HG03025 (cell line): Measurements from ENCODE around the gene RNF207.

Source experiments
- ATAC-seq: cut with Tn5 transposase; IDR thresholded peaks from one replicate; pipeline ENCODE4 v1.9.1; 2021; ENCODE audit warnings: mild to moderate bottlenecking, moderate library complexity; ENCODE audit not compliant: unreplicated experiment, low FRiP score

Gene RNF207

DNA sequence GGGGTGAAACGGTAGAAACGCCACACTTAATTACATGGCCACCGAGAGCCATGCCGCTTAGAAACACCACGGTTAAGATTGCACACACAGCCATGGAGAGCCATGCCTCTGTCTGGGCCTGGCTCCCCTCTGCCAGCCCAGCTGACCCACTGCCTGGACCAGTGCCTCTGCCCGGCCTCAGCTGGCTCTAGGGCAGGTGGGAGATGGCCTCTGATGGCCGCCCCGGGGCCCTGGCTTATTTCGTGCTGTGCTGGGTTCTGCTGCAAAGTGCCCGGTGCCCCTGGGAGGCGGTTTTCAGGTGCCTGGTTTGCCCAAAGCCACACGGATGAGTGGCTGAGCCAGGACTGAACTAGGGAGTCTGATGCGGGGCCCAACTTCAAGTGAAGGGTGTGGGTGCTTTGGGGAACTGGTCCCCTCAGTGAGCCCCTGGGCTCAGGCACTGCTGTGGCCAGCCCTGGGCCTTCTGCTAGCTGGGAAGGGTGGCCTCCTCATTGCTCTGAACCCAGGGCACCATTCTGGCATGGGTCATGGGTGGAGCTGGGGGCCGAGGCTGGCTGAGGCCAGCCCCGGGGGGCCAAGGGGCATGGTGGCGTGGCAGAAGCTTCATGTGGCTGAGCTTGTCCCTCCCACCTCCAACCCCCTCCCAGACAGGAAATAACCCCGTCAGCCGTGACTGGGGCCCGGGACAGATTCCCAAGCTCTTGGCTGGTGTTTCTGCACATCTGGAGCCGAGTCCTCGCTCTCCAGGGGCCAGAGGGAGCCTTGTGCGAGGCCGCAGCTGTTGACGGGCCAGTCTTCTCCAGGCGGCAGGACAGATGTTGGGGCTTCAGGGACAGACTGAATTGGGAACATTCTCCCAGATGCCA is 56.9 kb downstream of the RNF207 start:
- ATAC-seq = no peak

DNA sequence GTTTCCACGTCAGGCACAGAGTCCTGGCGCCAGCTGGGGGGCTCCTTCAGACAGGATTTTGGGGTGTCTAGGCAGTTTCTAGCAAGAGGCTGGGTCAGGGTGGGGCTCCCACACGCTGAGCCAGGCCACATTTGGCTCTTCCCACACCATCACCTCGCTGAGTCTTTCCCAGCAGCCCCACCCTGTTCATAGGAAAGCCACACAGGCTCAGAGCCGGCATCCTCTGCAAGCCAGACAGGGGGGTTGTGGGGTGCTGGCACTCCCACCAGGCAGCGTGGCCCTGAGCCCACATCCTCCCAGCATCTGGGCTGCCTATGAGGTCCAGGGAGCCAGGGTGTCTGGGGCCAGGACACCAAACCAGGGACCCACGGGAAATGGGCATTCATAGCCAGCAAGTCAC is 57.8 kb downstream of the RNF207 start:
- no peak for ATAC-seq

DNA sequence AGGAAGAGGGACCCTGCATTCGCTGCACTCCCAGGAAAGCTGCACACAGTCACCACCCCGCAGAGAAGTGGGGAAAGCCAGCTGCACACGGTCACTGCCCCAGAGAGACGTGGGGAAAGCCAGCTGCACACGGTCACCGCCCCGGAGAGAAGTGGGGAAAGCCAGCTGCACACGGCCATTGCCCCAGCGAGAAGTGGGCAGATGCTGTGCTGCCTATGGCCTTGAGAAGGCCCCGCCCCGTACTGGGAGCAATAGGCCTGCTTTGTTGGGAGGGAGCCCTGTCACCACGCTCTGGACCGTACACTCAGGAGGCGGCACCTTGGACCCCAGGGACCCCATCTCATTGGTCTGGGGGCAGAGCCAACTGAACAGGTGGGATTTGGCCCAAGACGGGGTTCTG is 59.2 kb downstream of the RNF207 start:
- no peak for ATAC-seq

DNA sequence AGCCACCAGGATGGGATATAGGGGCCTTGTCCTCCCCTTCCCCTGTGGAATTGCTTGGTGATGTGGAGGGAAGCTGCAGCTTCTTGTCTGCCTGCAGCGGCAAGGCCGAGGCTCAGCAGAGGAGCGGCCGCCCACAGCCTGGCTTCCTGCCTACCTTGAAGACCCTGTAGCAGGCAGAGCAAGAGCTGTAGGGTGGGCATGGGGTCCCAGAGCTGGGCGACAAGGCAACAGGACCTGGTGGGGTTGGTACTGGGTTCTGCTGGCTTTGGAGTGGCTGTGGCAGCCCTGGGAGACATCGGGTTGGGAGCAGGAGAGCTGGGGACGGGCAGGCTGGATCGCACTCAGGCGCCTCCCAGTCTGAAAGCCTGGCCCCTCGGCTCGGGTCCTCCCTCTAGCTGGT is 60.7 kb downstream of the RNF207 start:
- ATAC-seq = no peak

DNA sequence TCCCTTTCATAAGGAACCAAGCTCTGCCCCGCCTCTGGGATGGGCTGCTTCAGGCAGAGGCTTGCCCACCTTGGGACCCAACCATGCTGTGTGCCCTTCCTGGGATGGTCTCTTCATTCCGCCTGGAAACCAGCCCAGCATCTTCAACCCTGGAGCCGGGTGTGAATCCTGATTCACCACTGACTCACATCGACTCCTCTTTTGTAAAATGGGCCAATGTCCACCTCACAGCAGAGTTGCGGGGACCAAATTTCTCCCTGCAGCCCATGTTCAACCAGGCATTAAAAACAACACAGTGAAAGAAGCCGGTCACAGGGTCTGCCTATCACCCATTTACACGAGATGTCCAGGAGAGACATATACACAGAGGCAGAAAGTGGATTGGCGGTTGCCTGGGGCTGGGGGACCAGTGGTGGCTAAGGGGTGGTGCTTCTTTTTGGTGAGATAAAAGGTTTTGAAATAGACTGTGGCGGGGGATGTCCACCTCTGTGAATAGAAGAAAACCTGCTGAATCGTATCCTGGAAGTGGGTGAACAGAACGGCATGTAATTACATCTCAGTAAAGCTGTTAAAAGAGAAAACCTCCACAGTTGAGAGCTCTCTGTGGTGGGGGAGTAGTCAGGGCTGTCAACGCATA is 61.9 kb downstream of the RNF207 start:
- ATAC-seq = no peak

DNA sequence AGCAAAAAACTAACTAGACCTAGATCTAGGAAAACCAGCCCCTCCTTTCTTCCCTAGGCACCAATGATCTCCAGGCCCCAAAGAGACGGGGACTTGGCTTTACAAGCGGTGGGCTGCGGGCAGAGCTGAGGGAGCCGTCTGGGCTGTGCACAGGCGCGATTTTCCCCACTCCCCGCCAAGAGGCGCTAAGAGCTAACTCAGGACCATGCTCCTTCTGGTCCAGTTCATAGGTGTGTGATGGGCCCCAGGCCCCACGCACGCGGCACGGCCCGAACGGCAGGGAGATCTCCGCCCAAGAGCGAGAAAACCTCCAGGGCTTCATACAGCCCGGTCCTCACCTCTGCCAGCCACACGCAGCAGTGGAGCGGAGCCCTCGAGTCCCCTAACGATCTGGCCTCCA is 62.5 kb downstream of the RNF207 start:
- no peak for ATAC-seq

DNA sequence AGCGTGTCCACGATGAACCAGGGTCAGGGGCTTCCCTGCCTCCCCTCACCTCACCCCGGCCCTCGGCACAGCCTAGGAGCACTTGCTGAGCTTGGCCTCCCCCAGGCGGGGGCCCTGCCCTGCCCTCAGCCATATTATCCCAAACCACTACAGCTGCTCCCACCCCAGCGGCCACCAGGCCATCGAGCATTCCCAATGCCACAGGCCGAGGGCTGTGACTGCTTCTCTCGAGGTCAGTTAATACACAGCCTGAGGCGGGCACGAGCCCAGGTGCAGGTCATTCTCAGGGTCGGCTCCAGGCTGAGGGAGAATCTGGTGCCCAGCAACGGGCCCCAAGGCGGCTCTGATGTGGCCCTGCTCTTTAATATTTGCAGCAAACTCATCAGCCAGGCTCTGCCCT is 63.4 kb downstream of the RNF207 start:
- ATAC-seq = no peak

DNA sequence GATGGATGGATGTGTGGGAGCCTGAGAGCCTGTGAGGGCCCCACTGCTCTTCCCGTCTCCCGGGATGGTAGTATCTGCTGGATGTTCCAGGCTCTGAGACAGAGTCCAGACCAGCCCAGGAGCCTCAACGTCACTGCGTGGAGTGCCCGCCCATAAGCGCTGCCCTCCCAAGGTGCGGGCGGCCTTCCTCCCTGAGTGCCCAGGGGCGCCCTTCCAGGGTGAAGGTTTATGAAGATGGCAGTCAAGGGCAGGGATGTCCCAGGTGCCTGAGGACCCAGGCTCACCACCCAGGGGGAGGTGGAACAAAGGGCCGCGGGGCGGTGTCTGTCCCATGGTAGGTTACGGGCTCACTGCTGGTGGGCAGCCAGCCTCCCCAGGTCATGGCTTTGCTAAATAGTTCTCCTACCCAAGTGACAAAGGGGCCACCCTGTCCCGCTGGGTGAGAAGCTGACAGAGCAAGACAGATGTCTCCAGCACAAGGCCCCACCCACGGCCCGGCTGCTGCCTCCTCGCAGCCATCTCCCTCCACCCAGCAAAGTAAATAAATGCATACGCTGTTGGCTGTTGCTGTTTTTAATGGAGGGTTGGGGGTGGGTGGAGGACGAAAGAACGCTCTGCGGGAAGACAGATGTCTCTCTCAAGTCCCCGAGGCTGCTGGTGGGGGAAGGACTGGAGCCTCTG is 63.9 kb downstream of the RNF207 start:
- no peak for ATAC-seq

DNA sequence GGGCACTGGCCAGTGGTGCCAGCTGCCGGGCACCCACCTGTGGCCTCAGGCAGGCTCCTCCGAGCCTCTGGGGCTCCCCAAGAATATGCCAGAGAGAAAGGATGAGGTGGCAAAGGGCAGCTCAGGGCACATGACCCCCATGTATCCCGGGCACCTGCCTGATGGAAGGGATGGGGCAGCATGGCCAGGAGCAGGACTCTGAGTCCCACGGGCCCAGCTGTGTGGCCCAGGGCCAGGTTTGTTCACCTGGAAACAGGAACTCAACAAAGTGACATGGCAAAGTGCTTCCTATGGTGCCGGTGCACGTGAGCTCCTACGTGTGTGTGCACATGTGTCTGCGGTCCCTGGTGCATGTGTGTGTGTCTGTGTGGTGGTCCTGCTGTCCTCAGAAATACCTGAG is 64.5 kb downstream of the RNF207 start:
- no peak for ATAC-seq
